Psoas muscle (tissue), 8 donors: ENCODE measurements around the gene ATG7. TPM values are rescaled to one million over a fixed set of nuclear protein-coding genes. Genes with fewer than 3 reads are reported as not detected.
A peak's percentile ranks its signal among the peaks of the same experiment; 100 is the strongest.

ENCODE experiments used
- ATAC-seq, 4 donors: fragments of 200-7000 bp; cut with Tn5 transposase; one replicate each; pipeline ENCODE4 v1.9.1; 2020; ENCODE audit warnings: moderate library complexity in 3 of 4, mild to moderate bottlenecking in 2 of 4
- DNase-seq, 2 donors: peaks; one replicate each; pipeline ENCODE4 v3.0.0-alpha.2; 2020
- H3K27ac ChIP-seq: fragments of 200-600 bp; one replicate; pipeline ENCODE4 v1.8.0; 2022
- H3K27me3 ChIP-seq, 3 donors: fragments of 200-600 bp in 1 of 3; one replicate each; pipeline versions ENCODE4 v1.6.1 to v1.8.0; 2013 to 2022; ENCODE audit warnings: low read length in 2 of 3, mild to moderate bottlenecking in 2 of 3, moderate library complexity in 1 of 3; ENCODE audit not compliant: insufficient read depth in 3 of 3
- H3K36me3 ChIP-seq, 2 donors: fragments of 200-600 bp in 1 of 2; one replicate each; pipeline versions ENCODE4 v1.6.1 to v1.8.0; 2013 to 2022; ENCODE audit warnings: low read depth in 1 of 2, mild to moderate bottlenecking in 1 of 2, moderate library complexity in 1 of 2; ENCODE audit not compliant: insufficient read depth in 1 of 2
- H3K4me1 ChIP-seq: fragments of 200-600 bp; one replicate; pipeline ENCODE4 v1.8.0; 2022
- H3K4me3 ChIP-seq: fragments of 200-600 bp; one replicate; pipeline ENCODE4 v1.8.0; 2022; ENCODE audit warnings: mild to moderate bottlenecking
- H3K9me3 ChIP-seq: fragments of 200-600 bp; one replicate; pipeline ENCODE4 v1.8.0; 2022
- WGBS, 3 donors: extraction: QIAGEN DNeasy Blood & Tissue Kit; methylation state at CpG; one replicate each; pipeline versions ENCODE4 v1.1.6 to v1.1.7; 2013; 5-methylcytosine and 5-hydroxymethylcytosine counted together
- intact Hi-C, 2 donors: fragments of 100-400 bp; cut with DNase I; formaldehyde crosslinking; loops; one replicate each; pipeline versions ENCODE4 v1.11.0 to v1.14.2; 2022
- polyA plus RNA-seq, 3 donors: library from polyadenylated mRNA; stranded (reverse); fragments of 200-250 nt; gene quantifications; one replicate each; pipeline ENCODE4 v1.2.3, GENCODE V29; 2013
- total RNA-seq, 4 donors: library from RNA; stranded (reverse); fragmentation: NEBNext Ultra II Directional in 2 of 4; extraction: Animal tissue kit (Norgen Biotek cat#: 25700) in 2 of 4; gene quantifications; one replicate each; pipeline versions ENCODE4 v1.2.1 to v1.2.4, GENCODE V29; 2021 to 2023
- TF ChIP-seq, protein P1 (sequence below): fragments of 200-600 bp; IDR thresholded peaks from one replicate; pipeline ENCODE4 v1.8.0; 2022; ENCODE audit warnings: antibody characterized with exemption
- donor health status: healthy with polysubstance abuse.
- donor health status: DM: no; HTN: no; CAD: no; lungs with moderate emphysema.
- donor health status: Bipolar disorder and iron deficiency.
- donor health status: healthy.
- donor health status: DM: yes; HTN: yes; CAD: no.
- donor health status: DM: no; HTN: no; CAD: no.
- donor health status: DM: no; HTN: no; CAD: no.
- donor health status: DM: yes; HTN: yes; CAD: no.

ATG7 gene
- total and polyA plus RNA-seq, 7 donors, result 5.9 to 15.0 (median 13.5) TPM

DNA sequence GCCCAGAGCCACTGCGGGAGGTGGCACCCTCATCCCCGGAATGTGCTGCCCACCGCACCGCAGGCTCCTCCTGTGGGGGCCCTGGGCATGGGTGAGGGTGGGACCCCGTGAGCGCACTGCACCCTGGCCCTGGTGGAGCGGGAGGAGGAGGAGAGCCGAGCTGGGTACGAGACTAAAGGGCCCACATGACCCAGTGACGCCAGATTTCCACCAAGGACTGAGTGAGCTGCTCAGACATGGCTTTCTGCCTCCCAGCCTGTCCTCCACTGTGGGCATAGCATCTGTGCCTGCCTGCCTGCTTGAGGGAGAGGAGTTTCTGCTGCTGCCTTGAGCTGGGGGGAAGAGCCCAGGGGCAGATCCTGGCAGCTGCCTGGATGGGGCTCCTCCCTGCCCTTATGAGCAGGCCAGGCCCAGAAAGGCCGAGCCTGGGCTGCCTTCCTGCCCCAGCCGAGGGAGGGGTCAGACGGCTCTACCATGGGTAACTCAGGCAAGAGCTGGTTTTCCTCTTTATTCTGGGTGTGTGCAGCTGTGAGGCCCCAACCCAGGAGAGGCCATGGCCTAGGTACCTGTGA is 283.1 kb downstream of the ATG7 start:
- TF ChIP-seq, protein P1, sequence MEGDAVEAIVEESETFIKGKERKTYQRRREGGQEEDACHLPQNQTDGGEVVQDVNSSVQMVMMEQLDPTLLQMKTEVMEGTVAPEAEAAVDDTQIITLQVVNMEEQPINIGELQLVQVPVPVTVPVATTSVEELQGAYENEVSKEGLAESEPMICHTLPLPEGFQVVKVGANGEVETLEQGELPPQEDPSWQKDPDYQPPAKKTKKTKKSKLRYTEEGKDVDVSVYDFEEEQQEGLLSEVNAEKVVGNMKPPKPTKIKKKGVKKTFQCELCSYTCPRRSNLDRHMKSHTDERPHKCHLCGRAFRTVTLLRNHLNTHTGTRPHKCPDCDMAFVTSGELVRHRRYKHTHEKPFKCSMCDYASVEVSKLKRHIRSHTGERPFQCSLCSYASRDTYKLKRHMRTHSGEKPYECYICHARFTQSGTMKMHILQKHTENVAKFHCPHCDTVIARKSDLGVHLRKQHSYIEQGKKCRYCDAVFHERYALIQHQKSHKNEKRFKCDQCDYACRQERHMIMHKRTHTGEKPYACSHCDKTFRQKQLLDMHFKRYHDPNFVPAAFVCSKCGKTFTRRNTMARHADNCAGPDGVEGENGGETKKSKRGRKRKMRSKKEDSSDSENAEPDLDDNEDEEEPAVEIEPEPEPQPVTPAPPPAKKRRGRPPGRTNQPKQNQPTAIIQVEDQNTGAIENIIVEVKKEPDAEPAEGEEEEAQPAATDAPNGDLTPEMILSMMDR, result no peak
- Histone ChIP-seq H3K4me1 (peaks cover 64% of the 10 kb centered on the region), H3K4me3 (no peak overlapping the region), H3K27me3 (no peaks in the 10 kb centered on the region), H3K36me3 (peaks cover 0 to 36% of the 10 kb centered on the region in 2 donors), H3K27ac (peak overlapping the region; percentile 62), H3K9me3 (no peaks in the 10 kb centered on the region)
- no peak for DNase-seq
- peak in 3 of 4 donors; percentile 6 to 10 (median 6) for ATAC-seq
- intact Hi-C loops, result no loop called here
- 75 to 88% (median 78%) methylated on average over 13 of the region's 13 CpGs for WGBS, 3 donors

DNA sequence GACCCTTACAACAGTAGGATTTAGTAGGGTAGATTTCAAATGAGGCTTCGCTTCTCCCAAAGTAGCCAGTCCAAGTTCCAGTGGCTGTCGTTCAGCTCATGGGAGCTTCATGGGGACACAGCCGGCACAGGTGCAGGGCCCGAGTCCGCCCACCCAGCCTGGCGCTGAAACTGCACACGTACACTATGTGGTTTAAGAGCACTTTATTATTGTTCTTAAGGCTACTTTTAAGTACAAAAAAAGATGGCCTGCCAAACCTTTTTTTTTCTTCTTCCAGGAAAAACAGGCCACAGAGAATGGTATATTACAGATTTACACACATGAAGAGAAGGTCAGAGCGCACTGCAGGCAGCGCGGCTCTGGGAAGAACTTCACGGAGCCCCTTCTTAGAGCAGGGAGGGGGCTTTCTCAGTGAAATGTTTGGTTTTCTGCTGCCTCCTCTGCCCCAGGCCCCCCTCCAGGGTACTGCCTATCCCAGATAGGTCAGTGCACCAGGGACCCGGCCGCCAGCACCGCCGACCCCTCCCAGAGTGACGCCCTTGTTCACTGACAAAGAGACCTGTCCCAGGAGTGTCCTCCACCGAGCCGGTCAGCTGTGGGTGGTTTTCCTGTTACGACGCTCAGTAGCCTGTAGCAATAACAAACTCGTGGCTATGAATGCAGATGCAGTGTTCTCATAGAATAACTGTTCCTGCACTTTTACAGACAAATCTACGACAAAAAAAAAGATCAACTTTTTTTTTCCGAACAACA is 283.9 kb downstream of the ATG7 start:
- TF ChIP-seq, protein P1, result no peak
- intact Hi-C loops, result no loop called here
- WGBS, 3 donors, result 61 to 65% (median 62%) methylated on average over 23 of the region's 23 CpGs
- ATAC-seq (no peak), DNase-seq (no peak)
- Histone ChIP-seq H3K27me3 (no peaks in the 10 kb centered on the region), H3K4me1 (peaks cover 72% of the 10 kb centered on the region), H3K27ac (peak overlapping the region; percentile 62), H3K4me3 (no peak overlapping the region), H3K9me3 (no peaks in the 10 kb centered on the region), H3K36me3 (peaks cover 0 to 36% of the 10 kb centered on the region in 2 donors)

DNA sequence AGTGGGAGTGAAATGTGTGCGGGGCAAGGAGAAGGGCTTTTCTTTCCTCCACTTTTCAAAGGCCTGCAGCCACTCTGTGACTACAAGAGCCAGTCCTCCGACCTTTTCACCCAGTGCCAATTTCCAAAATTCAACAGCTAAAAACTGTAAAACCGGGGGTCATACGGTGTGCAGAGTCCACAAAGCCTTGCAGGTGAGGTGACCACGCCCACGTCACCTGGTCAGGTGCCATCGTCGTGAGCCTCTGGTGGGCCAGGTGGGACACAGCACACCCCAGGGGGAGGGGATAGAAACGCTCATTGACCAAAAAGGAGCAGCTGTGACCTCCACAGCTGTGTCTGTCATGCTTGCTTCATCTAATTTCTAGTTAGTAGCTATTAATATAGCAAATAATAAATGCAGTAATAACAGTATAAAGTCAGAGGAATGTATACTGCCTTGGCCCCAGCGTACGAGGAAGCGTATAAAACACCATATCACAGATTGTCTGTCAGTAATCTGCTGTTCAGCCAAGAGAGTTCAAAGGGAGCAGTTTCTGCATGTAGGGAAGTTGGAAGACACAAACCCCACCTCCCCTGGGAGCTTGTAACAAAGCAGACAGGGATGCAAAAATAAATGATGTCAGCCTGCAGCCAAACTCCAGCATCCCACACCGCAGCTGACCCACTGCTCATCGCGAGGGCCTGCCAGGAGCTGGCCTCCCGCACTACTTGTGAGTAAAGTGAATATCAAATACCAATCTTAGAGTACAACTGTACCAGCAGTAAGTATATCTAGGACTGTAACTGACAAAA is 284.9 kb downstream of the ATG7 start:
- intact Hi-C loops, result no loop called here
- 29 to 43% (median 34%) methylated on average over 16 of the region's 16 CpGs for WGBS, 3 donors
- Histone ChIP-seq H3K4me1 (peaks cover 73% of the 10 kb centered on the region), H3K36me3 (peaks cover 0 to 36% of the 10 kb centered on the region in 2 donors), H3K9me3 (no peaks in the 10 kb centered on the region), H3K27ac (peak overlapping the region; percentile 62), H3K27me3 (no peaks in the 10 kb centered on the region), H3K4me3 (no peak overlapping the region)
- ATAC-seq, result peak; percentile 42 to 78 (median 59)
- DNase-seq, result peak; percentile 75 to 84
- TF ChIP-seq, protein P1, result no peak

DNA sequence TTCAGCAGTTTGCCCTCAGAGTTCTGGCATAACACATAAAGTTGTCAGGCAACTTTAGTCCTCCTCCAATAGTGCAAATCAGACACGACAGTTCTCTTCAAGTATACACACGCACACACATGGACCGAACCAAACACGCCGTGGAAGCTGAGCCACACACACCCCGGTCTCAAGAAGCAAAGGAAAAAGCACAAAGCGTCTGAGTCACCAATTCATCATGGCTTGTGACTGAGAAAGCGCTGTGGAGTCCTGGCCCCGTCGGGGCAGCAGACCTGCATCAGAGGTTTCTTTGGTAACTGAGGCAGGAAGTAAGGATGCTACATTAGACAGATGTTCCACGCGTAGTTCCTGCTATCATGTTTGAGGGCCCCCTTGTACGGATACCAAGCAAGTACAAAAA is 285.8 kb downstream of the ATG7 start:
- DNase-seq, result no peak
- peak overlapping the region; percentile 62 for H3K27ac ChIP-seq
- no peaks in the 10 kb centered on the region for H3K27me3 ChIP-seq

More for the DNA sequence above, 285.8 kb downstream of the ATG7 start:
- Histone ChIP-seq H3K9me3 (no peaks in the 10 kb centered on the region), H3K4me1 (peaks cover 73% of the 10 kb centered on the region), H3K4me3 (no peak overlapping the region), H3K36me3 (peaks cover 0 to 45% of the 10 kb centered on the region in 2 donors)
- intact Hi-C loops, result no loop called here
- TF ChIP-seq, protein P1, result no peak
- ATAC-seq, result peak in 2 of 4 donors; percentile 25 to 32
- 60 to 70% (median 68%) methylated on average over 13 of the region's 13 CpGs for WGBS, 3 donors
